T-helper 17 cell (primary cell): Measurements from ENCODE around the gene GSE1. TPM values are rescaled to one million over a fixed set of nuclear protein-coding genes. Genes with fewer than 3 reads are reported as not detected.

Experiments
- ATAC-seq: fragments of 150-1000 bp; cut with Tn5 transposase; 2 replicates; pipeline ENCODE4 v1.10.0; 2021; ENCODE audit warnings: mild to moderate bottlenecking, moderate library complexity
- DNase-seq, 3 donors: peaks; one replicate each; pipeline versions ENCODE4 v3.0.0 to v3.0.0-alpha.2; 2020 to 2021
- H3K9me3 ChIP-seq: one replicate; pipeline ENCODE4 v1.7.0; 2013; ENCODE audit warnings: low read length, mild to moderate bottlenecking; ENCODE audit not compliant: control insufficient read depth, poor library complexity, severe bottlenecking
- H3K27ac Mint-ChIP-seq: one replicate; pipeline ENCODE4 v1.8.0; 2022; ENCODE audit warnings: mild to moderate bottlenecking, moderate library complexity, mixed read lengths
- H3K27me3 Mint-ChIP-seq: one replicate; pipeline ENCODE4 v1.8.0; 2022; ENCODE audit warnings: mixed read lengths
- H3K36me3 Mint-ChIP-seq: one replicate; pipeline ENCODE4 v1.8.0; 2022; ENCODE audit warnings: low read depth, mixed read lengths
- H3K4me1 Mint-ChIP-seq: one replicate; pipeline ENCODE4 v1.8.0; 2022; ENCODE audit warnings: mild to moderate bottlenecking, mixed read lengths
- H3K4me3 Mint-ChIP-seq: one replicate; pipeline ENCODE4 v1.8.0; 2022; ENCODE audit warnings: mild to moderate bottlenecking, moderate library complexity, mixed read lengths
- total RNA-seq, 4 donors: library from RNA in 2 of 4; stranded (reverse) in 2 of 4; gene quantifications; one replicate each; pipeline ENCODE4 v1.2.3 and lab custom pipeline; 2022 to 2026

GSE1 gene
- total RNA-seq, 2 donors from 2014 or later: 39.1 to 40.9 TPM

DNA sequence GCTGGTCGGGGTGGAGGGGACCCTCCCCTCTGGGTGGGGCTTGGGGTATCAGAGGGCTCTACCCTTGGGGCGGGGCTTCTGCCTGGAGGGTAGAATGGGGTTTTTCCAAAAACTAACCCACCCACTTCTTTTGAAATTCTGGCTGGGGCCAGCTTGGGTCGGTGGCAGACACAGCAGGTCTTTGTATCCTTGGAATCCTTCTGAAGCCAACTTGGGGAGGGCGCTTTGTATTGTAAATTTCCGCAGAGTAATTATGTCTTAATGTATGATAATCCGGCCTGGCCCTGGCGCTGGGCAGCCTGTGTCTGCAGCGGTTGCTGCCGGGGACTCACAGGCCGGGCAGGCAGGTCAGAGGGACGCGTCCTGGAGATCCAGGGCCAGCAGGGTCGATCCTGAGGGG lies 33.9 kb upstream of the GSE1 start:
- no peak overlapping the region for H3K27ac Mint-ChIP-seq
- H3K4me1 Mint-ChIP-seq: peaks cover 17% of the 10 kb centered on the region
- H3K4me3 Mint-ChIP-seq: no peak overlapping the region
- ATAC-seq: no peak
- peaks cover 2% of the 10 kb centered on the region for H3K36me3 Mint-ChIP-seq
- DNase-seq: no peak
- no peaks in the 10 kb centered on the region for H3K27me3 Mint-ChIP-seq
- H3K9me3 ChIP-seq: no peaks in the 10 kb centered on the region

- peaks cover 2% of the 10 kb centered on the region for H3K36me3 Mint-ChIP-seq
- ATAC-seq: no peak
- H3K27ac Mint-ChIP-seq: peak overlapping the region; percentile 63
- no peaks in the 10 kb centered on the region for H3K27me3 Mint-ChIP-seq
- DNase-seq: no peak
- H3K4me3 Mint-ChIP-seq: no peak overlapping the region
- no peaks in the 10 kb centered on the region for H3K9me3 ChIP-seq
- peaks cover 17% of the 10 kb centered on the region for H3K4me1 Mint-ChIP-seq
These were observed 33.1 kb upstream of the GSE1 start for GRCh38 chr16:85579923-85580580.

DNA sequence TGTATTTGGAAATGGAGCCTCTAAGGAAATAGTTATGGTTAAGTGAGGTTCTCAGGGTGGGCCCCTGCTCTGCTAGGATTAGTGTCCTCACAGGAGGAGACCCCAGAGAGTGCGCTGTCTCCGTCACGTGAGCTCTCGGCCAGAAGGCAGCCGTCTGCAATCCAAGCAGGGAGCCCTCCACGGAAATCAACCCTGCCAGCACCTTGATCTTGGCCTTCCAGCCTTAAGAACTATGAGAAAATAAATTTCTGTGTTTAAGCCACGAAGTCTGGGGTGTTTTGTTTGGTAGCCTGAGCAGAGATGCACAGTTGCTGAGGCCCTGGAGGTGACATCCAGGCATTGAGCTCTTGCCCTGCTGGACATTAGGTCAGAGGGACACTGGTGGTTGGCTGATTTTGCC lies 32.4 kb upstream of the GSE1 start:
- no peak for DNase-seq
- H3K4me3 Mint-ChIP-seq: no peak overlapping the region
- H3K4me1 Mint-ChIP-seq: peaks cover 14% of the 10 kb centered on the region
- H3K27ac Mint-ChIP-seq: peak overlapping the region; percentile 63
- ATAC-seq: no peak
- no peaks in the 10 kb centered on the region for H3K27me3 Mint-ChIP-seq
- peaks cover 2% of the 10 kb centered on the region for H3K36me3 Mint-ChIP-seq
- H3K9me3 ChIP-seq: no peaks in the 10 kb centered on the region

GRCh38 chr16:85582229-85582991 lies 30.7 kb upstream of the GSE1 start:
- Mint-ChIP-seq H3K27ac (no peak overlapping the region), H3K36me3 (peaks cover 2% of the 10 kb centered on the region), H3K27me3 (no peaks in the 10 kb centered on the region)

GRCh38 chr16:85583491-85584181 lies 29.5 kb upstream of the GSE1 start:
- DNase-seq: no peak
- peaks cover 12% of the 10 kb centered on the region for H3K4me1 Mint-ChIP-seq
- H3K4me3 Mint-ChIP-seq: no peak overlapping the region
- H3K36me3 Mint-ChIP-seq: peaks cover 2% of the 10 kb centered on the region
- H3K9me3 ChIP-seq: no peaks in the 10 kb centered on the region
- H3K27ac Mint-ChIP-seq: no peak overlapping the region
- no peaks in the 10 kb centered on the region for H3K27me3 Mint-ChIP-seq
- no peak for ATAC-seq

More at GRCh38 chr16:85582229-85582991, 30.7 kb upstream of the GSE1 start:
- DNase-seq (no peak), ATAC-seq (no peak)
- H3K4me1 Mint-ChIP-seq: peaks cover 14% of the 10 kb centered on the region
- H3K9me3 ChIP-seq: no peaks in the 10 kb centered on the region
- no peak overlapping the region for H3K4me3 Mint-ChIP-seq

DNA sequence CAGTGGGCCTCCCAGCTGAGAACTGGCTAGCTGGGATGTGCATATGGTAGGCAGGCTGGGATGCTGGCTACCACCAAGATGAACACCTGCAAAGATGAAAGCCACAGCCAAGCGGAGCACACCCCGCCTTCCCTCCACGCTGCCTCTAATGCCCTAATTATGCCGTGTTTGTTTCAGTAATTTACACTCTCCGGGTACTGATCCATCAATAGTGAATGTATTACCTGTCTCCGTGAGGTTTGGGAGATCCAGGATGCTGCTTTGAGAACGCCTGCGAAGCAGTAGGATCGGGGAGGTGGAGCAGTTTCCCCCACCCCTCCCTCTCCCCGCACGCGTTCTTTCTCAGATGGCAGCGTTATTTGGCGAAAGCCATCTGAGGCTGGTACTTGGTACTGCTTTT lies 28.9 kb upstream of the GSE1 start:
- peaks cover 9% of the 10 kb centered on the region for H3K4me1 Mint-ChIP-seq
- H3K36me3 Mint-ChIP-seq: peaks cover 2% of the 10 kb centered on the region
- no peaks in the 10 kb centered on the region for H3K9me3 ChIP-seq
- H3K4me3 Mint-ChIP-seq: no peak overlapping the region
- H3K27ac Mint-ChIP-seq: no peak overlapping the region
- ATAC-seq (no peak), DNase-seq (no peak)
- no peaks in the 10 kb centered on the region for H3K27me3 Mint-ChIP-seq

- no peaks in the 10 kb centered on the region for H3K9me3 ChIP-seq
- Mint-ChIP-seq H3K36me3 (peaks cover under 1% of the 10 kb centered on the region), H3K4me1 (peaks cover 7% of the 10 kb centered on the region), H3K4me3 (no peak overlapping the region), H3K27ac (no peak overlapping the region), H3K27me3 (no peaks in the 10 kb centered on the region)
- DNase-seq: no peak
- no peak for ATAC-seq
These were observed 28.3 kb upstream of the GSE1 start for GRCh38 chr16:85584819-85585282.

DNA sequence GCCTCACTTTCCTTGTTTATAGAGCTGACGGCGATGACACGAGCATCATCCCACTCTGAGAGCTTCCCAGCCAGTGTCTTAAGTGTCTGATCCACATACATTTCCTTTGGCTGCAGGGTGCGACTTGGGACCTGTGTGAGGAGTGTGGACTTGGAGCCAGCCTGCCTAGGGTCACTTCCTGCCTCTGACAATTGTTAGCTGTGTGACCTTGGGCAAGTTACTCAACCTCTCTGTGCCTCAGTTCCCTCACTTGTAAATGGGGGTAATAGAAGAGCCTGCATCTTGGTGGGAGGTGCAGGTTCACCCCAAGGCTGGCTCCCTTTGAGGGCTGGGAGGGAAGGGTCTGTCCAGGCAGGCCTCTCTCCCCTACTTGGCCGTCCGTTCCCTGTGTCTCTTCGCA lies 27.4 kb upstream of the GSE1 start:
- Mint-ChIP-seq H3K4me1 (peaks cover 5% of the 10 kb centered on the region), H3K27ac (no peak overlapping the region)

GRCh38 chr16:85586380-85587104 lies 26.6 kb upstream of the GSE1 start:
- Mint-ChIP-seq H3K27me3 (no peaks in the 10 kb centered on the region), H3K36me3 (no peaks in the 10 kb centered on the region), H3K4me3 (no peak overlapping the region), H3K4me1 (peaks cover 2% of the 10 kb centered on the region), H3K27ac (no peak overlapping the region)
- no peak for DNase-seq
- ATAC-seq: no peak
- no peaks in the 10 kb centered on the region for H3K9me3 ChIP-seq

More for the DNA sequence above, 27.4 kb upstream of the GSE1 start:
- ATAC-seq: no peak
- Mint-ChIP-seq H3K4me3 (no peak overlapping the region), H3K36me3 (no peaks in the 10 kb centered on the region), H3K27me3 (no peaks in the 10 kb centered on the region)
- no peak for DNase-seq
- no peaks in the 10 kb centered on the region for H3K9me3 ChIP-seq

DNA sequence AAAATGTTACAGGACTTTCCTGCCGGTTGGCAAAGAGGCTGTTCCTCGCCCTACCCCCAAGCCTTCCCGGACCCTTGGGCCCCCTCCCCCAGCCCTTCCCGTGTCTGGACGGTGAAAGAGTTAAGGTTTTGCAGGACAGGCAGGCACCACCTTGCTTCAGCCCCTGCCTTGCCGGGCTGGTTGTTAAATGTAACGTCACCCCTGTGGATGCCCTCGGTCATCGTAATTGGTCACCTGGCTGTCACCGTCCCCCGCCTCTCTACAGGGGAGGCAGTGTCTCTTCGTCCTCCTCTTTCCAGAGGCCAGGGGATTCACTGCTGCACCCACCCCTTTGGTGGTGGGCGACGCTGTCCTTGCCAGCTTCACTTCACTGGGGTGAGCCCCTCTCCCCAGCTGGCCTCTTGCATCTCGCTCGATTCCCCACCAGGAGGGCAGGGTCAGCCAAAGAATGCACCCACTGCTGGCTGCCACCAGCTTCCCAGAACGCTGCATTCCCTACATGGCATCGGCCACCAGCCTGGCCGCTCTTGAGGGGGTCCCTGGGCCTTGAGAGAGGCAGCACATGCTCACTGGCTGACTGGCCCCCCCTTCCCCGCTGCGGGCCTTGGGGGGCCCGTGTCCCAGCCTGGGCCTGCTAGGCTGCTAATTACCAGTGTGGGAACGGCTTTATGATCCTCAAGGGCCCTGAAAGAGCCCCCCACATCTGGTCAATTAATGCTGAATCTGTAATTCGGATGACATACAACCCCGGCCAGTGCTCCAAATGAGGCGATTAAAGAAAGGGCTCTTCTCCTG lies 25.2 kb upstream of the GSE1 start:
- Mint-ChIP-seq H3K27me3 (no peaks in the 10 kb centered on the region), H3K36me3 (no peaks in the 10 kb centered on the region), H3K4me3 (no peak overlapping the region), H3K4me1 (peaks cover 2% of the 10 kb centered on the region), H3K27ac (no peak overlapping the region)
- no peaks in the 10 kb centered on the region for H3K9me3 ChIP-seq
- no peak for ATAC-seq
- DNase-seq: no peak

GRCh38 chr16:85588562-85589503 lies 24.3 kb upstream of the GSE1 start:
- Mint-ChIP-seq H3K4me3 (no peak overlapping the region), H3K27ac (no peak overlapping the region), H3K4me1 (peaks cover 2% of the 10 kb centered on the region), H3K27me3 (no peaks in the 10 kb centered on the region), H3K36me3 (no peaks in the 10 kb centered on the region)
- no peaks in the 10 kb centered on the region for H3K9me3 ChIP-seq
- peak; percentile 14 for ATAC-seq
- no peak for DNase-seq
